ENCODE results near the gene ITSN1.

DNA sequence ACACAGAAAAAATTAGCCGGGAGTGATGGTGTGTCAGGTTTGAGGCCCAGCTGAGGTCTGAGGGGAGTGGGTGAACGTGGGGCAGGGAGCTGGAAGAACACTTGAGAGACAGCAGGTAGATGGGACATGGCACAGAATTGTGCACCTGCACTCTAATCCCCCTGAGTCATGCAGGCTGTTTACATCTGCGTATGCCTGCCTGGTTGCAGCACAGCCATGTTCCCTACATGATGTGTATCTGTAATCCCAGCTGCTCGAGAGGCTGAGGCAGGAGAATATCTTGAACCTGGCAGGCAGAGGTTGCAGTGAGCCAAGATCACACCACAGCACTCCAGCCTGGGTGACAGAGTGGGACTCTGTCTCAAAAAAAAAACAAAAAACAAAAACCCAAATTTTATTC, 228.5 kb downstream of the ITSN1 start:
- TF ChIP-seq POLR2A (IDR thresholded peaks at IDR 0.05), result no peak
- TF ChIP-seq, protein P1, sequence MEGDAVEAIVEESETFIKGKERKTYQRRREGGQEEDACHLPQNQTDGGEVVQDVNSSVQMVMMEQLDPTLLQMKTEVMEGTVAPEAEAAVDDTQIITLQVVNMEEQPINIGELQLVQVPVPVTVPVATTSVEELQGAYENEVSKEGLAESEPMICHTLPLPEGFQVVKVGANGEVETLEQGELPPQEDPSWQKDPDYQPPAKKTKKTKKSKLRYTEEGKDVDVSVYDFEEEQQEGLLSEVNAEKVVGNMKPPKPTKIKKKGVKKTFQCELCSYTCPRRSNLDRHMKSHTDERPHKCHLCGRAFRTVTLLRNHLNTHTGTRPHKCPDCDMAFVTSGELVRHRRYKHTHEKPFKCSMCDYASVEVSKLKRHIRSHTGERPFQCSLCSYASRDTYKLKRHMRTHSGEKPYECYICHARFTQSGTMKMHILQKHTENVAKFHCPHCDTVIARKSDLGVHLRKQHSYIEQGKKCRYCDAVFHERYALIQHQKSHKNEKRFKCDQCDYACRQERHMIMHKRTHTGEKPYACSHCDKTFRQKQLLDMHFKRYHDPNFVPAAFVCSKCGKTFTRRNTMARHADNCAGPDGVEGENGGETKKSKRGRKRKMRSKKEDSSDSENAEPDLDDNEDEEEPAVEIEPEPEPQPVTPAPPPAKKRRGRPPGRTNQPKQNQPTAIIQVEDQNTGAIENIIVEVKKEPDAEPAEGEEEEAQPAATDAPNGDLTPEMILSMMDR (IDR thresholded peaks at IDR 0.05 in 4 of 5, conservative IDR thresholded peaks at IDR 0.05 in 1 of 5), result no peak

Data from gastrocnemius medialis (tissue), 4 donors.